ENCODE measurements around the gene SLC25A52.
"Not testable (repeated sequence)": the region's sequence is repeated elsewhere in the genome, so short reads cannot be mapped to it uniquely, and the experiment has no call there.

SLC25A52 gene

DNA sequence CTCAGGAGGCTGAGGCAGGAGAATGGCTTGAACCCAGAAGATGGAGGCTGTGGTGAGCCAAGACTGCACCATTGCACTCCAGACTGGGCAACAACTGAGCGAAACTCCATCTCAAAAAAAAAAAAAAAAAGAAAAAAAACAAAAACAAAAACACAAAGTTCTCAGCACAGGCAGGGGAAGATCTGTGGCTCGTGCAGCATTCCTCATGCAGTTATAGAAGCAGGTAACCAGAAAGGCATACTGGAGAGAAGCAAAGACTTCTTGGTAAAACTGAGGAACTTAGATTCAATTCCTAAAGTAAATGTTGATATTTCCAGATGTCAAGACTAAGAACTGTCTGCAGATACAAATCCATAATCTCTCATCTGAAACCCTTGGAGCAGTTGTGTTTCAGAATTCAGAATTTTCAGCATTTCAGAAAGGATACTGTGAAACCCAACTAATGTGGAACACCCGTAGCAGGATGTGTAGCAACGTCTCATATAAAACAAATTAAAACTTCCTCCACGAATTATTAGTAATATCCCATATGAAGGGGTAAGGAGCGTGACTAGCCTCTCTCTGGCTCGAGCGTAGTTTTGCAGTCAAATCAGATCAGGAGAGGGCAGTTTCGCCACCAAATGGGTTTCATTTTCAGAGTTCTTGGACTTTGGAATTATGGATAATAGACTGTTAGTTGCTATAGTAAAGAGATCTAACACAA, 13.2 kb upstream of the SLC25A52 start:
- TF ChIP-seq, protein P1, sequence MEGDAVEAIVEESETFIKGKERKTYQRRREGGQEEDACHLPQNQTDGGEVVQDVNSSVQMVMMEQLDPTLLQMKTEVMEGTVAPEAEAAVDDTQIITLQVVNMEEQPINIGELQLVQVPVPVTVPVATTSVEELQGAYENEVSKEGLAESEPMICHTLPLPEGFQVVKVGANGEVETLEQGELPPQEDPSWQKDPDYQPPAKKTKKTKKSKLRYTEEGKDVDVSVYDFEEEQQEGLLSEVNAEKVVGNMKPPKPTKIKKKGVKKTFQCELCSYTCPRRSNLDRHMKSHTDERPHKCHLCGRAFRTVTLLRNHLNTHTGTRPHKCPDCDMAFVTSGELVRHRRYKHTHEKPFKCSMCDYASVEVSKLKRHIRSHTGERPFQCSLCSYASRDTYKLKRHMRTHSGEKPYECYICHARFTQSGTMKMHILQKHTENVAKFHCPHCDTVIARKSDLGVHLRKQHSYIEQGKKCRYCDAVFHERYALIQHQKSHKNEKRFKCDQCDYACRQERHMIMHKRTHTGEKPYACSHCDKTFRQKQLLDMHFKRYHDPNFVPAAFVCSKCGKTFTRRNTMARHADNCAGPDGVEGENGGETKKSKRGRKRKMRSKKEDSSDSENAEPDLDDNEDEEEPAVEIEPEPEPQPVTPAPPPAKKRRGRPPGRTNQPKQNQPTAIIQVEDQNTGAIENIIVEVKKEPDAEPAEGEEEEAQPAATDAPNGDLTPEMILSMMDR (IDR thresholded peaks at IDR 0.05; ENCODE audit: insufficient read depth, low read depth, low read length, missing control alignments): no peak
- H3K4me3 ChIP-seq (ENCODE audit: low read length): no peak overlapping the region
- no peak for DNase-seq (ENCODE audit: low read depth)

DNA sequence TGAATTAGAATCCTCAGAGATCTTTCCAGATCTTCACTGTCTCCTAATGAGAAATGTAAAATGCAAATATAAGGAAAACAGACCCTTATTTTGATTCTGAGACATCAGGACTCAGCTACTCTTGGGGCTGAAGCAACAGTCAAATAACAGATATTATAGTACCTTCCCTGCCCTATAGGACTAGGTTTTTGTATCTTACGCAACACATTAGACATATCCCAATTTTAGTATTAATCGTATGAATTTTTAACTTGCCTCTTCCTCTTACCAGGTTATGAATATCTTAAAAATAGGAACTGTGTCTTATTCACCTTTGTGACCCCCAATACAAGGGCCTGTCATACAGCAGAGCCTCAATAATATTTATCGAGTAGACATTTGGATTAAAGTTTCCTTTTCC, 12.0 kb upstream of the SLC25A52 start:
- no peak for DNase-seq (ENCODE audit: low read depth)
- TF ChIP-seq, protein P1 (IDR thresholded peaks at IDR 0.05; ENCODE audit: insufficient read depth, low read depth, low read length, missing control alignments): no peak
- no peak overlapping the region for H3K4me3 ChIP-seq (ENCODE audit: low read length)

DNA sequence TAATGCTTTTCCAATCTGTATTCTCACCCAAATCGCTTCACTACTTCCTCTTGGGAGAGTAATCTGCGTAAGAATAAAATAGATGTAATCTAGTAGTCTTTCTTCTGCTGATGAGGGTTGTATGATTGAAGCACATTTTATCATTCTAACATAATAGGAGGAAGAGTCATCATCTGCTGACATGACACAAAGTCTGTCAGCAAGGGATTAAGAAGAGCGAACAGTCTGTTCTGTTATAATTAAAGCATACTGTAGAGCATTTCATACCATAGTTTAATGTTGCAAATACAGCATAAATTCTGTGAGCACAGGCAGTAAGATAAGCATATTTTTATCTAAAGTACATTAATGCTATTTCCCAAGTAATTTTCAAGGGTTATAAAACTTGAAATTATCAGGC, 10.4 kb downstream of the SLC25A52 start:
- H3K4me3 ChIP-seq (ENCODE audit: low read length): no peak overlapping the region
- TF ChIP-seq, protein P1 (IDR thresholded peaks at IDR 0.05; ENCODE audit: insufficient read depth, low read depth, low read length, missing control alignments): no peak
- DNase-seq (ENCODE audit: low read depth): no peak

DNA sequence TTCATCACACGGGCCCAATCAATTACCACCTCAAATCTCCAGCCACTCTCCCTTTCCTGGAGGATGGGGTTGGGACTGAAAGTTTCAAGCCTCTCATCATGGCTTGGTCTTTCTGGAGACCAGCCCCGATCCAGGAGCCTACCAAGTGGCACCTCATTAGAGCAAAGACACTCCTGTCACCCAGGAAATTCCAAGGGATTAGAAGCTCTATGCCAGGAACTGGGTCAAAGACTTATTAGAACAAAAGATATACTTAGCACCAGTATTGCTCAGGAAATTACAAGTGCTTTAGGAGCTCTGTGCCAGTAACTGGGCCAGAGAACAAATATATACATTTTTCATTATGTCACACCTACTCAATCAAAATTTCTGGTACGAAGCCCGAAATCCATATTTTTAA, 14.3 kb downstream of the SLC25A52 start:
- TF ChIP-seq, protein P1 (IDR thresholded peaks at IDR 0.05; ENCODE audit: insufficient read depth, low read depth, low read length, missing control alignments): no peak
- no peak overlapping the region for H3K4me3 ChIP-seq (ENCODE audit: low read length)
- DNase-seq (ENCODE audit: low read depth): no peak

DNA sequence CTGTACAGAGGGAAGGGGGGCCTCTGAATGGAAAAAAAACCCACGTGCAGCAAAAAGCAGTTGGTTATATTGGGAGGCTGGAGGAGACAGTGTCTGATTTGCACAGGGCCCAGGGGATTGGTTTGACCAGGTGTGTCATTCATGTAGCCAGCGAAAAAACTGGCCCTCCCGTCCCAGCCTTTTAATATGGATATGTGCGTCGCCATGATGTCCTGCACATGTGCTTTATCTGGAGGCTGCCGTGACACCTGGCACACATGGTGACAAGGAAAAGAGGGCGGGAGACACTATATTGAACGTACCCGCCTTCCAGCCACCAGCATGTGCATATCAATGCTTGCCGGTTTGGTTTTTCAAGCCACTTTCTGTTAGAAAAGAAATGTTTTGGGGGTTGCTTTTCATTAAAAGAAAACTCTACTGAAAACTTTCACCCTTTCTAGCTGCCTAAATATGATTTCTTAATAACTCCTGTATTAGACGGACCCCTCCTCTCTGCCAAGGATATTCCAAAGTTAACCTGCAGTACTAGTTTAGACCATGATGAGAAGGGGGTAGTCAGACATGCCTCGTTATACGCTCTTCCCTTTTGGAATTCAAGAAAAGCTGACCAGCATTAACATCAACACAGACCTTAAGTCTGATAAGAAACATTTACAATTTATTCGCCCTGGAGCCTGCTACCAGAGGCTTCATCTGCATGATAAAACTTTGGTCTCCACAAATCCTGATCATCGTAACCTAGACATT, 16.2 kb downstream of the SLC25A52 start:
- TF ChIP-seq, protein P1 (IDR thresholded peaks at IDR 0.05; ENCODE audit: insufficient read depth, low read depth, low read length, missing control alignments): no peak
- H3K4me3 ChIP-seq (ENCODE audit: low read length): no peak overlapping the region

DNA sequence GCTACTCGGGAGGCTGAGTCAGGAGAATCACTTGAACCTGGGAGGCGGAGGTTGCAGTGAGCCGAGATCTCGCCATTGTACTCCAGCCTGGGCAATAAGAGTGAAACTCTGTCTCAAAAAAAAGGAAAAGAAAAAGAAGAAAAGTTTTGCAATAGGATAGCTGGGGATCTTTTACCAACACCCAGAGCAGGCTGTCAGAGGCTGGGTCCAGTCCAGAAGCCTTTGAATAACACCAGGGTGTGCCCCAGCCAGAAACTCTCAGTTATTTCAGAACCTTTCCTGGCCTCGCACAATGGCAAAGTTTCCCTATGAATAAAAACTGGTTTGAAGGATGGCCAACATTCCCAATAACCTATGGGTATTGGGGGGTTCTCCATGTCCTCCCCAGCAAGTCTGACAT, 17.1 kb downstream of the SLC25A52 start:
- H3K4me3 ChIP-seq (ENCODE audit: low read length); DNase-seq (ENCODE audit: low read depth): not testable (repeated sequence)

More for the DNA sequence above, 16.2 kb downstream of the SLC25A52 start:
- no peak for DNase-seq (ENCODE audit: low read depth)

DNA sequence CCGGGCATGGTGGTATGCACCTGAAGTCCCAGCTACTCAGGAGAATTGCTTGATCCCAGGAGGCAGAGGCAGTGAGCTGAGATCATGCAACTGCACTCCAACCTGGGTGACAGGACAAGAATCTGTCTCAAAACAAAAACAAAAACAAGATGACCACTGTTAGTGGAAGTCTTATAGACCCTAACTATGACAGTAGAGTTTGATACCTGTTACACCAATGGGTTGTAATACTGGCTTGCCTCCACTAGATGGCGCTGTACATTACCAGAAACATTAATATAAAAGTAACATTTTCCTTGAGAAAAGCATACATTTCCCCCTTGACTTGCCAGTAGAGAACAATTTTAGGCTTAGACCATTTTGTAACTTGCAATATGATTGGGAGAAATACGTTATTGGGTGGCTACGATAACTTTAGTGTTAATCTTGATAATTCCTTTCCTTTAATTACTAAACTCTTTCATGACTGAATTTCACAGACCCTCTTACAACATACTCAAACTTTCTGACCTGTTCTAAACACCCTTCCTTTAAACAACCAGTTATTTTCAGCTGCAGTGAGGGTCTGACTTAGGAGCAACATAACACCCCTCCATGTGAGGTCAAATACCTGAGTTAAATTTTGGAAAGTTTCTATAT, 19.5 kb downstream of the SLC25A52 start:
- no peak overlapping the region for H3K4me3 ChIP-seq (ENCODE audit: low read length)
- peak; percentile 49 for DNase-seq (ENCODE audit: low read depth)
- TF ChIP-seq, protein P1 (IDR thresholded peaks at IDR 0.05; ENCODE audit: insufficient read depth, low read depth, low read length, missing control alignments): peak; percentile 79

All from epithelial cell of esophagus (primary cell).